Left ventricle myocardium inferior (tissue), 1 donor: ENCODE data around the gene PCDHGA10. TPM values are rescaled to one million over a fixed set of nuclear protein-coding genes. Genes with fewer than 3 reads are reported as not detected.
A peak's percentile ranks its signal among the peaks of the same experiment; 100 is the strongest.
"Not testable (repeated sequence)": the region's sequence is repeated elsewhere in the genome, so short reads cannot be mapped to it uniquely, and the experiment has no call there.

Experiments
- DNase-seq: peaks from one replicate; pipeline ENCODE4 v3.0.0-alpha.2; 2020
- H3K27ac ChIP-seq: fragments of 200-600 bp; replicated peaks from 2 replicates; pipeline ENCODE4 v1.8.0; 2021
- H3K27me3 ChIP-seq: fragments of 200-600 bp; 2 replicates; pipeline ENCODE4 v1.8.0; 2021; ENCODE audit warnings: low read depth
- H3K36me3 ChIP-seq: fragments of 200-600 bp; 2 replicates; pipeline ENCODE4 v1.8.0; 2021
- H3K4me1 ChIP-seq: fragments of 200-600 bp; 2 replicates; pipeline ENCODE4 v1.8.0; 2021
- H3K4me3 ChIP-seq: fragments of 200-600 bp; 2 replicates; pipeline ENCODE4 v1.8.0; 2021; ENCODE audit warnings: mild to moderate bottlenecking, moderate library complexity
- H3K9me3 ChIP-seq: fragments of 200-600 bp; replicated peaks from 2 replicates; pipeline ENCODE4 v1.8.0; 2021
- CTCF ChIP-seq: fragments of 200-600 bp; IDR thresholded peaks from 2 replicates; pipeline ENCODE4 v1.8.0; 2021; ENCODE audit warnings: antibody characterized with exemption, mild to moderate bottlenecking, borderline replicate concordance
- intact Hi-C: fragments of 100-400 bp; cut with micrococcal nuclease; formaldehyde crosslinking; loops from one replicate; pipeline ENCODE4 v1.11.0; 2022
- total RNA-seq: library from RNA; stranded (reverse); fragmentation: NEBNext Ultra II Directional; extraction: Animal tissue kit (Norgen Biotek cat#: 25700); gene quantifications from one replicate; pipeline ENCODE4 v1.2.1, GENCODE V29; 2021
- donor health status: DM: no; HTN: yes; CAD: no; lungs with severe emphysema.

The PCDHGA10 gene
- total RNA-seq, 1 donor from 2014 or later = 5.0 TPM

- DNase-seq = no peak
- Histone ChIP-seq H3K4me1 (peaks cover 36% of the 10 kb centered on the region), H3K9me3 (peaks cover 100% of the 10 kb centered on the region), H3K27me3 (no peaks in the 10 kb centered on the region), H3K27ac (no peak overlapping the region), H3K36me3 (peaks cover 41% of the 10 kb centered on the region), H3K4me3 (no peak overlapping the region)
- intact Hi-C loops = loop anchor here (10.0 kb wide), 1 partner anchor 143 kb away; no protein-coding TSS in a partner anchor
- TF ChIP-seq CTCF = no peak
Measured at GRCh38 chr5:141411575-141411974, 1.2 kb upstream of the PCDHGA10 start.

GRCh38 chr5:141413540-141414069 is 818 bp downstream of the PCDHGA10 start:
- peaks cover 99% of the 10 kb centered on the region for H3K9me3 ChIP-seq
- H3K27ac ChIP-seq = peak overlapping the region; percentile 50
- no peak for TF ChIP-seq CTCF
- peaks cover 52% of the 10 kb centered on the region for H3K4me1 ChIP-seq
- no peak for DNase-seq
- peak overlapping the region; percentile 54 for H3K4me3 ChIP-seq
- peaks cover 44% of the 10 kb centered on the region for H3K36me3 ChIP-seq
- intact Hi-C loops = loop anchor here (10.0 kb wide), 1 partner anchor 141 kb away; no protein-coding TSS in a partner anchor
- no peaks in the 10 kb centered on the region for H3K27me3 ChIP-seq

- not testable (repeated sequence) for DNase-seq
Measured at GRCh38 chr5:141414548-141415274, 1.9 kb downstream of the PCDHGA10 start.

GRCh38 chr5:141415275-141415618 is 2.5 kb downstream of the PCDHGA10 start:
- not testable (repeated sequence) for DNase-seq, H3K4me3 ChIP-seq, H3K27me3 ChIP-seq, H3K27ac ChIP-seq
- Histone ChIP-seq H3K36me3 (peaks cover 48% of the 10 kb centered on the region), H3K4me1 (peaks cover 59% of the 10 kb centered on the region), H3K9me3 (peaks cover 99% of the 10 kb centered on the region)
- intact Hi-C loops = loop anchor here (10.0 kb wide), 1 partner anchor 140 kb away; no protein-coding TSS in a partner anchor

More at GRCh38 chr5:141414548-141415274, 1.9 kb downstream of the PCDHGA10 start:
- H3K27me3 ChIP-seq, H3K4me3 ChIP-seq, H3K27ac ChIP-seq: not testable (repeated sequence)
- intact Hi-C loops = loop anchor here (10.0 kb wide), 1 partner anchor 140 kb away; no protein-coding TSS in a partner anchor
- H3K9me3 ChIP-seq = peaks cover 99% of the 10 kb centered on the region
- H3K36me3 ChIP-seq = peaks cover 49% of the 10 kb centered on the region
- peaks cover 57% of the 10 kb centered on the region for H3K4me1 ChIP-seq

GRCh38 chr5:141417494-141418172 is 4.8 kb downstream of the PCDHGA10 start, which contains the start of gene PCDHGB7:
Gene PCDHGB7 (plus strand): TSS chr5:141417677. CDS start chr5:141417860, 183 bp downstream.
- not testable (repeated sequence) for H3K27me3 ChIP-seq
- Histone ChIP-seq H3K36me3 (peaks cover 49% of the 10 kb centered on the region), H3K9me3 (peaks cover 99% of the 10 kb centered on the region), H3K4me1 (peaks cover 53% of the 10 kb centered on the region), H3K27ac (peak within 1 kb of the TSS; percentile 79), H3K4me3 (peak within 1 kb of the TSS; percentile 66)
- peak; percentile 81 for DNase-seq
- peak; percentile 85 for TF ChIP-seq CTCF
- intact Hi-C loops = loop anchor here (10.0 kb wide), 1 partner anchor 137 kb away; no protein-coding TSS in a partner anchor

- intact Hi-C loops = loop anchor here (10.0 kb wide), 1 partner anchor 136 kb away; no protein-coding TSS in a partner anchor
- no peaks in the 10 kb centered on the region for H3K27me3 ChIP-seq
- peaks cover 48% of the 10 kb centered on the region for H3K4me1 ChIP-seq
- no peak for TF ChIP-seq CTCF
- H3K9me3 ChIP-seq = peaks cover 99% of the 10 kb centered on the region
- H3K36me3 ChIP-seq = peaks cover 44% of the 10 kb centered on the region
- DNase-seq = no peak
- H3K4me3 ChIP-seq = no peak overlapping the region
- H3K27ac ChIP-seq = no peak overlapping the region
Measured at GRCh38 chr5:141419074-141419880, 6.5 kb downstream of the PCDHGA10 start.
